ENCODE data around the gene MT1E. TPM values are rescaled to one million over a fixed set of nuclear protein-coding genes. Genes with fewer than 3 reads are reported as not detected.

The MT1E gene
- total RNA-seq, 1 experiment from 2014 or later: 383 TPM

DNA sequence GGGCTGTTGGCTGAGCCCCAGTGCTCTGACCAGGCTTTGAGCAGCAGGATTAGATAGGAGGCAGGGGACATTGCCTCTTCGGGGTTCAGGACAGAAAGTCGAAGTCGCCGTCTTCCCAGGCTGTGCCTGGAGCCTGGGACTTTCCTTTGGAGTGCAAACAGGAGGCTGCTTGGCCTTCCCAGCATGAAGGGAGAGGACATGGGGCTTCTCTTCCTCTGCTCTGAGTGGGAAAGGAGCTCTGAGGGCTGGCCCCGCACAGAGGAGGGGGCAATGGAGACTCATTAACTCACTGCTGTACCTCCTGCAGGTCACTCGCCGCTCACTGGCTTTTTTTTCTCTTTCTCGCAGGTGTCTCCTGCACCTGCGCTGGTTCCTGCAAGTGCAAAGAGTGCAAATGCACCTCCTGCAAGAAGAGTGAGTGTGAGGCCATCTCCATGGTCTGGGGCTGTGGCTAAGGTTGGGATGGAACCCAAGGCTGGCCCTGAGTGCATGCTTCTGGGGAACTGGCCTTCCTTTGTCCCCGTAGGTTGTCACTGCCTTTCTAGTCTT, 32.8 kb downstream of the MT1E start (continued):
- TF ChIP-seq, protein P1, sequence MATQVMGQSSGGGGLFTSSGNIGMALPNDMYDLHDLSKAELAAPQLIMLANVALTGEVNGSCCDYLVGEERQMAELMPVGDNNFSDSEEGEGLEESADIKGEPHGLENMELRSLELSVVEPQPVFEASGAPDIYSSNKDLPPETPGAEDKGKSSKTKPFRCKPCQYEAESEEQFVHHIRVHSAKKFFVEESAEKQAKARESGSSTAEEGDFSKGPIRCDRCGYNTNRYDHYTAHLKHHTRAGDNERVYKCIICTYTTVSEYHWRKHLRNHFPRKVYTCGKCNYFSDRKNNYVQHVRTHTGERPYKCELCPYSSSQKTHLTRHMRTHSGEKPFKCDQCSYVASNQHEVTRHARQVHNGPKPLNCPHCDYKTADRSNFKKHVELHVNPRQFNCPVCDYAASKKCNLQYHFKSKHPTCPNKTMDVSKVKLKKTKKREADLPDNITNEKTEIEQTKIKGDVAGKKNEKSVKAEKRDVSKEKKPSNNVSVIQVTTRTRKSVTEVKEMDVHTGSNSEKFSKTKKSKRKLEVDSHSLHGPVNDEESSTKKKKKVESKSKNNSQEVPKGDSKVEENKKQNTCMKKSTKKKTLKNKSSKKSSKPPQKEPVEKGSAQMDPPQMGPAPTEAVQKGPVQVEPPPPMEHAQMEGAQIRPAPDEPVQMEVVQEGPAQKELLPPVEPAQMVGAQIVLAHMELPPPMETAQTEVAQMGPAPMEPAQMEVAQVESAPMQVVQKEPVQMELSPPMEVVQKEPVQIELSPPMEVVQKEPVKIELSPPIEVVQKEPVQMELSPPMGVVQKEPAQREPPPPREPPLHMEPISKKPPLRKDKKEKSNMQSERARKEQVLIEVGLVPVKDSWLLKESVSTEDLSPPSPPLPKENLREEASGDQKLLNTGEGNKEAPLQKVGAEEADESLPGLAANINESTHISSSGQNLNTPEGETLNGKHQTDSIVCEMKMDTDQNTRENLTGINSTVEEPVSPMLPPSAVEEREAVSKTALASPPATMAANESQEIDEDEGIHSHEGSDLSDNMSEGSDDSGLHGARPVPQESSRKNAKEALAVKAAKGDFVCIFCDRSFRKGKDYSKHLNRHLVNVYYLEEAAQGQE (IDR thresholded peaks at IDR 0.05; ENCODE audit: low read depth): no peak
- TF ChIP-seq EZH2 (IDR thresholded peaks at IDR 0.05): no peak

- intact Hi-C loops (cut with micrococcal nuclease): no loop called here
- H3K79me2 ChIP-seq (ENCODE audit: insufficient read depth, low read length): no peaks in the 10 kb centered on the region
- ChIA-PET CTCF (no interaction called here), RAD21 (ENCODE audit: low non-redundant PET in 1 of 2, low total read pairs in 2 of 2, uncharacterized antibody in 2 of 2, unreplicated experiment in 2 of 2) (interaction anchor here in 1 of 2 experiments (0.6 kb wide), 1 partner anchor 38 kb away, joined by 3 read pairs; no protein-coding TSS in a partner anchor), POLR2A (interaction anchor here (0.8 kb wide), 1 partner anchor 36 kb away, joined by 3 read pairs; no protein-coding TSS in a partner anchor)
- no peak overlapping the region for H2AFZ ChIP-seq (ENCODE audit: low read depth, low read length, poor library complexity, severe bottlenecking)
- no peaks in the 10 kb centered on the region for H3K36me3 ChIP-seq (ENCODE audit: control insufficient read depth in 1 of 2, insufficient read depth in 2 of 2, low read length in 2 of 2)
- H3K9me2 ChIP-seq (ENCODE audit: insufficient read depth): no peaks in the 10 kb centered on the region
- DNase-seq (ENCODE audit: low read depth, low spot score): no peak
- peaks cover 5 to 17% of the 10 kb centered on the region in 2 experiments; a peak in 2 of 4 replicates for H3K4me1 ChIP-seq (ENCODE audit: control insufficient read depth in 1 of 2, insufficient read depth in 2 of 2, low read length in 2 of 2)
- BruUV-seq (replicated peaks): no TSS peak
- no peak overlapping the region for H3K4me3 ChIP-seq (replicated peaks in 1 of 2; ENCODE audit: low read depth in 1 of 2, low read length in 2 of 2)
- no peak for ATAC-seq
- no peak overlapping the region for H3K4me2 ChIP-seq (ENCODE audit: low read length)
- no peaks in the 10 kb centered on the region for H3K9me3 ChIP-seq (ENCODE audit: control insufficient read depth in 1 of 2, insufficient read depth in 1 of 2, low read depth in 1 of 2, low read length in 2 of 2)
- H3K9ac ChIP-seq (ENCODE audit: low read length): no peak overlapping the region
- H3K27me3 ChIP-seq (ENCODE audit: insufficient read depth, low read length): no peaks in the 10 kb centered on the region
- no peak overlapping the region for H3K27ac ChIP-seq (ENCODE audit: low read depth, low read length)
- no peaks in the 10 kb centered on the region for H4K20me1 ChIP-seq (ENCODE audit: insufficient read depth)
- no peak for TF ChIP-seq EGR1 (IDR thresholded peaks at IDR 0.05; ENCODE audit: low read depth)
These were observed 37.1 kb downstream of the MT1E start for GRCh38 chr16:56662357-56663354.
